Breast epithelium (tissue), 4 donors: Measurements from ENCODE around the gene PRR7. TPM values are rescaled to one million over a fixed set of nuclear protein-coding genes. Genes with fewer than 3 reads are reported as not detected.
A peak's percentile ranks its signal among the peaks of the same experiment; 100 is the strongest.

ENCODE experiments used
- DNase-seq, 2 donors: peaks; one replicate each; pipeline ENCODE4 v3.0.0-alpha.2; 2019; ENCODE audit warnings: low spot score in 2 of 2
- H3K27ac ChIP-seq, 2 donors: fragments of 200-600 bp; sonication (generic) in 1 of 2; one replicate each; pipeline ENCODE4 v1.5.1; 2016 to 2019; ENCODE audit warnings: mild to moderate bottlenecking in 1 of 2
- H3K27me3 ChIP-seq, 2 donors: fragments of 200-600 bp; sonication (generic) in 1 of 2; one replicate each; pipeline versions ENCODE4 v1.5.1 to v1.6.0; 2017 to 2019; ENCODE audit warnings: control low read depth in 1 of 2, mild to moderate bottlenecking in 1 of 2
- H3K36me3 ChIP-seq: fragments of 200-600 bp; one replicate; pipeline ENCODE4 v1.5.1; 2019
- H3K4me1 ChIP-seq, 2 donors: fragments of 200-600 bp; sonication (generic); one replicate each; pipeline ENCODE4 v1.5.1; 2016 to 2019; ENCODE audit warnings: control low read depth in 1 of 2
- H3K4me3 ChIP-seq, 3 donors: fragments of 200-600 bp; sonication (generic); 1 replicate in 2 of 3; 2 replicates in 1 of 3; pipeline ENCODE4 v1.5.1; 2016 to 2019; ENCODE audit warnings: mild to moderate bottlenecking in 3 of 3, moderate library complexity in 2 of 3
- H3K9me3 ChIP-seq, 2 donors: fragments of 200-600 bp; sonication (generic) in 1 of 2; one replicate each; pipeline ENCODE4 v1.5.1; 2016 to 2019; ENCODE audit warnings: control low read depth in 1 of 2
- CTCF ChIP-seq, 3 donors: fragments of 450-650 bp; IDR thresholded peaks; one replicate each; pipeline ENCODE4 v1.5.1; 2016 to 2017; ENCODE audit warnings: antibody characterized with exemption in 3 of 3, mild to moderate bottlenecking in 3 of 3, moderate library complexity in 3 of 3
- POLR2A ChIP-seq: fragments of 450-650 bp; IDR thresholded peaks from one replicate; pipeline ENCODE4 v1.6.1; 2016; ENCODE audit warnings: antibody characterized with exemption, mild to moderate bottlenecking, moderate library complexity
- POLR2AphosphoS5 ChIP-seq, 3 donors: sonication (generic); formaldehyde crosslinking; IDR thresholded peaks; one replicate each; pipeline ENCODE4 v1.6.1; 2017; ENCODE audit warnings: antibody characterized with exemption in 3 of 3
- intact Hi-C: fragments of 100-400 bp; cut with DNase I; formaldehyde crosslinking; loops from one replicate; pipeline ENCODE4 v1.15.1; 2023; ENCODE audit warnings: low total_unique reads
- total RNA-seq, 3 donors: library from RNA; depleted of rRNA; stranded (reverse); fragments of >200 nt; gene quantifications; one replicate each; pipeline ENCODE4 v1.1.0, GENCODE V29; 2016

Gene PRR7
- total RNA-seq, 3 donors from 2014 or later = 0.48 to 2.0 (median 1.3) TPM

- DNase-seq = no peak
- no peaks in the 10 kb centered on the region for H3K4me1 ChIP-seq
- H3K4me3 ChIP-seq = no peak overlapping the region
- no peaks in the 10 kb centered on the region for H3K9me3 ChIP-seq
- no peak overlapping the region for H3K27ac ChIP-seq
- no peaks in the 10 kb centered on the region for H3K27me3 ChIP-seq
- no peak for TF ChIP-seq POLR2AphosphoS5 (IDR thresholded peaks at IDR 0.05)
- no peak for TF ChIP-seq POLR2A
- TF ChIP-seq CTCF (IDR thresholded peaks at IDR 0.05) = no peak
- intact Hi-C loops = no loop called here
- no peaks in the 10 kb centered on the region for H3K36me3 ChIP-seq
Measured at GRCh38 chr5:177465044-177465443, 18.4 kb downstream of the PRR7 start.

GRCh38 chr5:177466861-177467260, 20.2 kb downstream of the PRR7 start:
- DNase-seq = no peak
- Histone ChIP-seq H3K27me3 (no peaks in the 10 kb centered on the region), H3K36me3 (no peaks in the 10 kb centered on the region), H3K4me3 (no peak overlapping the region), H3K9me3 (no peaks in the 10 kb centered on the region), H3K27ac (no peak overlapping the region), H3K4me1 (peaks cover 2 to 7% of the 10 kb centered on the region in 2 donors)
- TF ChIP-seq CTCF (IDR thresholded peaks at IDR 0.05) (no peak), POLR2AphosphoS5 (IDR thresholded peaks at IDR 0.05) (no peak), POLR2A (no peak)
- intact Hi-C loops = no loop called here

GRCh38 chr5:177467436-177467835, 20.8 kb downstream of the PRR7 start:
- H3K36me3 ChIP-seq = no peaks in the 10 kb centered on the region
- intact Hi-C loops = no loop called here

GRCh38 chr5:177468329-177468684, 21.7 kb downstream of the PRR7 start:
- TF ChIP-seq POLR2AphosphoS5 (IDR thresholded peaks at IDR 0.05) (no peak), POLR2A (no peak), CTCF (IDR thresholded peaks at IDR 0.05) (no peak)
- no peaks in the 10 kb centered on the region for H3K36me3 ChIP-seq
- no peak overlapping the region for H3K4me3 ChIP-seq
- intact Hi-C loops = no loop called here
- no peak overlapping the region for H3K27ac ChIP-seq
- no peak for DNase-seq
- no peaks in the 10 kb centered on the region for H3K27me3 ChIP-seq
- H3K9me3 ChIP-seq = no peaks in the 10 kb centered on the region
- H3K4me1 ChIP-seq = peaks cover 8 to 14% of the 10 kb centered on the region in 2 donors

More at GRCh38 chr5:177467436-177467835, 20.8 kb downstream of the PRR7 start:
- peaks cover 8 to 13% of the 10 kb centered on the region in 2 donors for H3K4me1 ChIP-seq
- no peak for DNase-seq
- H3K27me3 ChIP-seq = no peaks in the 10 kb centered on the region
- H3K4me3 ChIP-seq = no peak overlapping the region
- H3K27ac ChIP-seq = no peak overlapping the region
- TF ChIP-seq POLR2AphosphoS5 (IDR thresholded peaks at IDR 0.05) (no peak), CTCF (IDR thresholded peaks at IDR 0.05) (no peak), POLR2A (no peak)
- no peaks in the 10 kb centered on the region for H3K9me3 ChIP-seq

GRCh38 chr5:177468685-177469628, 22.3 kb downstream of the PRR7 start:
- intact Hi-C loops = no loop called here
- Histone ChIP-seq H3K4me1 (peaks cover 8 to 14% of the 10 kb centered on the region in 2 donors), H3K9me3 (no peaks in the 10 kb centered on the region), H3K36me3 (no peaks in the 10 kb centered on the region), H3K27me3 (no peaks in the 10 kb centered on the region), H3K27ac (peak overlapping the region in 1 of 2 donors; percentile 49), H3K4me3 (no peak overlapping the region)
- no peak for DNase-seq
- TF ChIP-seq POLR2A (no peak), POLR2AphosphoS5 (IDR thresholded peaks at IDR 0.05) (no peak), CTCF (IDR thresholded peaks at IDR 0.05) (no peak)
